ENCODE results near the gene PCK1. TPM values are rescaled to one million over a fixed set of nuclear protein-coding genes. Genes with fewer than 3 reads are reported as not detected.

Gene PCK1
- total and polyA plus RNA-seq, 2 of the 8 experiments (the other 6 are each of a cell fraction or from before 2014, with no cell fraction given), result not detected

GRCh38 chr20:57601737-57602136 lies 40.8 kb downstream of the PCK1 start (continued):
- TF ChIP-seq TEAD4 (IDR thresholded peaks at IDR 0.05; ENCODE audit: low read depth, low read length) (no peak), SIX5 (IDR thresholded peaks at IDR 0.05; ENCODE audit: low read depth, low read length) (no peak), SIN3A (conservative IDR thresholded peaks at IDR 0.05 in 1 of 2, IDR thresholded peaks at IDR 0.05 in 1 of 2; ENCODE audit: low read depth in 1 of 2, low read length in 2 of 2) (no peak), USF2 (IDR thresholded peaks at IDR 0.05; ENCODE audit: low read length) (no peak)

Data from H1 (cell line).